Renal pelvis (tissue), 4 donors: ENCODE results near the gene CREB5. TPM values are rescaled to one million over a fixed set of nuclear protein-coding genes. Genes with fewer than 3 reads are reported as not detected.
A peak's percentile ranks its signal among the peaks of the same experiment; 100 is the strongest.

Experiments
- DNase-seq: peaks from one replicate; pipeline ENCODE4 v3.0.0-alpha.2; 2013
- polyA plus RNA-seq, 3 donors: library from polyadenylated mRNA; unstranded; fragments of 120-200 nt; gene quantifications; one replicate each; pipeline ENCODE4 v1.2.1, GENCODE V29; 2013; ENCODE audit not compliant: insufficient read length in 3 of 3

The CREB5 gene
- polyA plus RNA-seq, 3 donors, result 11.0 to 11.9 (median 11.6) TPM

DNA sequence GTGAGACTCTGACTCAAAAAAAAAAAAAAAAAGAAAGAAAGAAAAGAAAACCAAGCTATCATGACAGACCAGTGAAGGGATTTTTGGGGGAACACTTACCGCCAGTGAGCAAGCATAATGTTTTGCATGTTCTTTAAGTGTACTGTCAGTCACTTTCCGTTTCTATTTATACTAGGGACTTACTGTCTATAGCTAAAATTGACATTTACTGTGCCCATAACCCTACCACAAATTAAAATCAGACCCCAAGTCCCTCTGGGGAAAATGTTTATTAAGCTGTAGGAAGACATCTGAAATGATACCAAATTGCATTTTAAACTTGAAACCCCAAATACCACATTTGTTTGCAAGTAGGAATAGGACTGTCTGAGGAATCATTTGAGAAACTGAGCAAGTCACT lies 293.0 kb downstream of the CREB5 start:
- no peak for DNase-seq

DNA sequence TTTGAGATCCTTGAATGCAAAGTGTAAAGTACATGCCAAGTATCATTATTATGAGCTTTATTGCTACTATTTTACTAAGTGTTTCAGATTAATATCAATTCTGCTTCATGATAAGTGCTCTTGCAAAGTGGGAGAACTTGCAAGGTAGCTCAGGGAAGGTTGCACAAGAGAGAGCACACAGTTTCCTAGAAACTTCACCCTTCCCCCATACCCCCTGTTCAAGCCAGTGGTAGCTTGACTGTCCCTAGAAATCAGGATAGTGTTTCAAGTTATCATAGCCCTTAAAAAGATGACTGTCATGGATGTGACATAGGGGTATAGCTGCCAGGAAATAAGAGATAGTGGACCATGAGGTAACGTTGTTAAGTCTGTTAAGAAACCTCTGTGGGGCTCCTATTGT lies 294.3 kb downstream of the CREB5 start:
- DNase-seq, result no peak

- DNase-seq, result no peak
Observed at GRCh38 chr7:28707291-28707690, 295.0 kb downstream of the CREB5 start.

DNA sequence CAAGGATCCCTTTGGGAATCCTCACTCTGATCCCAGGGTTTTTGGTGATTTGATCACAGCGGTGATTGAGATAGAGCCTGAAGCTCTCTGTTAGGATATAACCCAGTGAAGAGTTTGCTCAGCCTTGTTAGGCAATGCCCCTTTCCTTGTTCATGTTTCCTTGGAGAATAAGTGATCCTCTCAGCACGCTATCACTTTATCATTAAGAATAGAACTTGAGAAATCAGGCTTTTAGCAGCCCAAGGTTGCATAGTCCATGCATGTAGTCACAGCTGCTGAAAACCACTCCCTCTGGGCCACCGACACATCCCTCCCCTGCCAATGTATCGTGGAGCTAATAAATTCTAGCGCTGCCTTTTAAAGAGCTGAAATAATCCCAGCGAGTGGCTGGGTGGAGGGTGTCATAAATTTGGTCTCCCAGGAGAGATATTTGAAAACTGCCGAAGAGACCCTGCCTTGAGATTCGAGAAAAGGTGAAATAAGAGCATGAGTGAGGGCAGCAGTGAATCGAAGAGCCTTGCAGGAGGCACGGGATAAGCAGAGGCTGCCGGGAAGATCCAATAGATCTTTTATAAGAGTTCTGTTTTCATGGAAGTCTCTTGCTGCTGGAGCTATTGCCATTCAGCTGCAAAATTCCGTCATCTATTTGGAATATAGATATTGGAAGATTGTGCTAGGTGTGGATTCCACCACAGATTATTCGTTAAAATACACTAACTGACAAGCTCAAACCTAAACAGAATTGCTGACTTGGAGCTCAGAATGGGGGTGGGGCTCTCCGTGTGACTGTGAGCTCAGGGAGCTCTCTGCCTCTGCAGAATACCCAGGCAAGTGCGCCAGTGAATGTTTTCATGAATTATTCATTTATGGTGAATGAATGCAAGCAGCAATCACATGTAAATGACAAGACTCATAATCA lies 296.0 kb downstream of the CREB5 start:
- DNase-seq, result no peak

DNA sequence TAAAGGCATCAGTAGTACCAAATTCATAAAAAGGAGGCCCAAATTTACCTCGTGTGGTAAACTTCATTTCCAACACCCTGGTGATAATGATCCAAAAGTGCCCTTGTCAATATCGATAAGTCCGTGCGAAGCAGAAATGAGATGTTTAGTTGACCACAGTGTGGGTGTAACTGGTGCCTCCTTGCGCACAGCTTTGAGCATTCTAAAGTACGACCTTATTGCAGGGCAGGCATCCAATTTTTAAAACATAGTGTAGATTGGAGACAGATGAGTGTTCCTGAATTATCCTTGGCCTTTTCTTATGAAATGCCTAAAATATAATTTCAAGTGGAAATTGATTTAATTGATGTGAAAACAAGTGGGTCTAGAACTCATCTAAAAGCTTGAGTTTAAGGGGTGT lies 297.4 kb downstream of the CREB5 start:
- no peak for DNase-seq

DNA sequence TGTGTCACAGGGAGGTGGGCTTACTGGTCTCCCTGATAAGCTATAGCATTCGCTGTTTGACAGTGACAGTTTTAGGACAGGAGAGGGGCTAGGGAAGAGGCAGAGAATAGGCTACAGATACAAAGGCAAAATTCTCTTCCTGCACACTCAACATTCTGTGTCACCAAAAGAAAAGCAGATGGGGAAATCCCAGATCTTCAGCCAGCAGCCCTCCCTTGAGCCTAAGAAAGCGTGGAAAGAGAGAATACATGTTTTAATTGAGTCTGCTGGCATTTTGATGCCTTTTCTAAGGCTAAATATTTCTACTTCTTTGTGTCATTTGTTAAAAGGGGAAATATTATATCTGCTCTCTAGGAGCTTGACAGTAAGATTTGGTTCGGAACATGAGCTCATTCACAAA lies 298.8 kb downstream of the CREB5 start:
- no peak for DNase-seq

GRCh38 chr7:28714459-28715120 lies 302.3 kb downstream of the CREB5 start:
- no peak for DNase-seq

- DNase-seq, result no peak
Observed at GRCh38 chr7:28717445-28718054, 305.2 kb downstream of the CREB5 start.

DNA sequence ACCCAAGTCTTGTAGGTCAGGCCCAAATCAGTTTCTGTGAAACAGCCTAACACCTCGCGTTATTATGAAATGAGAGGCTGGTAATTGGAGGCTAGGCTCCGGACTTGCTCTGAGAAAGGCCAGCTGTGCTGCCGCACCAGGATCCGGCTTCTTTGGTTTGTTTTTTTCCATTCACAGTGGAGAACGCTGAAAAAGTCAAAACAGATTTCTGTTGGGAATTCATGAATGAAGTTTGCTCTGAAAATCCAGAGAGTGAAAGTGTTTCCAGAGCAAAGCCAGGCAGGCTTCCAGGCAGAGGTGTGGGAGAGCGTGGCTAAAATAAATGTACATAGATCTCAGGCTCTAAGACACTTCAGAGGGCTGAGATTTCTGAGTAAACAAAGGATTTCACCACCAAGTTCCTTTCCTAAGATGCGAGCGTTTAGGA lies 305.8 kb downstream of the CREB5 start:
- DNase-seq, result no peak

GRCh38 chr7:28718545-28718944 lies 306.2 kb downstream of the CREB5 start:
- no peak for DNase-seq

- no peak for DNase-seq
Observed at GRCh38 chr7:28722684-28723083, 310.4 kb downstream of the CREB5 start.

GRCh38 chr7:28723336-28723735 lies 311.0 kb downstream of the CREB5 start:
- no peak for DNase-seq

DNA sequence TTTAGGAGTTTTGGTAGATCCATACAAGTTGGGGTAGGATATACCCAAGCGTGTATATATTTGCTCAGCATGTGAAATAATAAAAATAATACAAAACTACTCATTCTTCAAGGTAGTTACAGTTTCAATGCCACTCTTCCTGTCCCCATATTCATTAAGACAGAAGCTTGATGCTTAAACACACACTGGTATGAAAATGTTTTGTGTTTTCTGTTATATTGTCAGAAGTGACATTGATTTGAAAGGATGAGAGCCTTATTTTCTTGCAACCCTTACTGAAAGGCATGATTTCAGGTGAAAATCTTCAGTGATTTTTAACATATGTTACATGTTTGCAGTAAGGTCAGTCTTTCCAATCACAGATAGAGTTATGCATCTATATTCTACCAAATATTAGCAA lies 312.2 kb downstream of the CREB5 start:
- no peak for DNase-seq

- no peak for DNase-seq
Observed at GRCh38 chr7:28725045-28725642, 312.8 kb downstream of the CREB5 start.

GRCh38 chr7:28725911-28726310 lies 313.6 kb downstream of the CREB5 start:
- no peak for DNase-seq

DNA sequence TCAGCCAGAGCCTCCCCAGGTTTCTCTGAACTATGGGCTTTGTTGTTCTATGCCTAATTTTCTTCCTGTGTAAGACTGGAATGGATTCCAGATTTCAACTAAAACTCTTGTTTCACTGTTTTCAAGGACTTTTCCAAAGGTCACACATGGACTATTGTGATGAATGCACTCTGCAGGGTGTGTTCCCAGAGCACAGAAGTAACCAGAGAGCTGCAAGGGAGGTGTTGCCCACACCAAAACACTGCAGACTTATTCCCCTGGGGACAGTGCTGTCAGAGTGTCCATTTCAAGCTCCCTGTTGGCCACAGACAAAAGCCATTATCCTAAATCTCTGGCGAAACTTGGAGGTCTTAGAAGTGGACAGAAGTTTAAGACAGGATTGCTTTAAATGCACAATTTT lies 314.2 kb downstream of the CREB5 start:
- DNase-seq, result no peak

DNA sequence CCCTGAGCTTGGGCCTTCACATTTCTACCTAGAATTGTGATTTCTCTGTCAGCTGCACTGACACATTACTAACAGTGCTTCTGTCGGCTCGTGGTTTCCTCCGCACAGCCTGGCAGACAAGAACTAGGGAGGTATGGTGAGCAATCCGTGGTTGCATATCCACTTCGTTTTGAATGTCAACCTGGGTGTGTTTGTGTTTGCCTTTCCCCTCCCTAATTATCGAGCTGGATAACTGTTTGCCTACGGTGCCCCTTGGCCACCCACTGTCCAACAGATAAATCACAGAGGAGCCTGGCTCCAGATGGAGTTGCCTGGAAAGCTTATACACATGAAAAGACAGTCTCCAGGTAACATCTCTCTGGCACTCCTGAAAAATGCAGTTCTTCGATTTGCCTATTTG lies 317.0 kb downstream of the CREB5 start:
- peak; percentile 77 for DNase-seq

- no peak for DNase-seq
Observed at GRCh38 chr7:28729727-28730126, 317.4 kb downstream of the CREB5 start.

DNA sequence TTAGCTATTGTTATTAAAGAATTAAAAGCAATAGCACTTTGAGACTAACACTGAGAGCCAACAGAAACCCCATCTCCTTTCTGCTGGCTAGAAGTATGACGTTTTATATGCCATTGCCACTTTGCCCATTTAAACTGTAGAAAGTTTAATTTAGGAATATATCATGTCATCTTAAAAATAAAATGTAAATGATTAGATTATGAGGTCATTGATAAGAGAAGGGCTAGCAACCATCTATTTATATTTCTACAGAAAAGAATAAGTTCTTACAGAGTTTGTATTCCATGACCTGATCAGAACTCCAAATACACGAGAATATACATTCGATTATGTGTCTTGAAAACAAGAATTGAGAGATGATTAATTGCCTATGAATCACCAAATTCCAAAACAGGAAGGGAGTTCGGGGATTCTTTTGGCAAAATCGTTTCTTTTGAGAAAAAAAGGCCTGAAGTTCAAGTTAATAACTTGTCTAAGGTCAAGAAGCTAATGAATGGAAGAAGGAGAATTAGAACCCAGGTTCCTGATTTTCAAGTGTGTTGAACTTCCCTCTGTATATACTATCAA lies 318.9 kb downstream of the CREB5 start:
- DNase-seq, result no peak

DNA sequence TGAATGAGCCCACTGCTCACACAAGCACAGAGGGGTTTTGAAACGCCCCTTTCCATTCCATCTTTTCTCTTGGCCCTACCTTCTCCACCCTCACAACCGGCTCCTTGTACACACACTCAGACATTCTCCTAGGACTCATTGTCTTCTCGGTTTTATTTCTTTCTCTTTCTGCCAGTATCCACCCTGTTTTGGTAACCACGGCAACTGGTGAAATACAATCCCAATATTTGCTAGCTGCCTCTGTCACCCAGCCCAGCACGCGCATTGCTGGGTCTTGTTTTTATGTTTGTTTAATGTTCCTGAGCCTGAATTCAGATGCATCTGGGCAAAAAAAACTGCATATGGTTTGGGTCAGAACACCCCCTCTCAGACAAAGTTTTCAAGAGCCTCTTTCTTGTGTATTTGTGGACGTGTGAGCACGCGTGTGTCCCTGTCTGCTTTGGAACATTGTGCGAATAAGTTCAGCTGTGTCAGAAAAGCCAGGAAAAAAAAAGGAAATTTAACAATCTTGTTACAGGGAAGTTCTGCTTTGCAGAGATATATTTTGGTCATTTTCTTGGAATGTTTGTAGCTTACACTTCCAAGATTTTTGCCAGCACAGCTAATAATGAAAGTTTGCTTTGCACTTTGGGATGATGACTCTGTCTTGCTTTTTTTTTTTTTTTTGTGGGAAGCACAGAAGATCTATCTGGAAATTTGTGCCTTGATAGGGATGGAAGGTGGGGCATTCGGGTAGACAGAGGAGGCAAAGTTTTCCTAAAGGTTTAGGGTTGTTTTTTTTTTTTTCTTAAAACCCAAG lies 320.0 kb downstream of the CREB5 start:
- DNase-seq, result no peak

- no peak for DNase-seq
Observed at GRCh38 chr7:28733035-28733434, 320.7 kb downstream of the CREB5 start.
